Inflammatory macrophage (primary cell): ENCODE data around the gene OR13J1.
"Not testable (repeated sequence)": the region's sequence is repeated elsewhere in the genome, so short reads cannot be mapped to it uniquely, and the experiment has no call there.

Experiments
- DNase-seq, 2 donors: peaks; one replicate each; pipeline ENCODE4 v3.0.0-alpha.2; 2020 to 2022
- total RNA-seq, 18 experiments: gene quantifications; one replicate each; lab custom pipeline; 2026; ENCODE audit warnings: mixed read lengths in 6 of 18, inconsistent platforms in 2 of 18; lab: John Stamatoyannopoulos, UW

Gene OR13J1, protein sequence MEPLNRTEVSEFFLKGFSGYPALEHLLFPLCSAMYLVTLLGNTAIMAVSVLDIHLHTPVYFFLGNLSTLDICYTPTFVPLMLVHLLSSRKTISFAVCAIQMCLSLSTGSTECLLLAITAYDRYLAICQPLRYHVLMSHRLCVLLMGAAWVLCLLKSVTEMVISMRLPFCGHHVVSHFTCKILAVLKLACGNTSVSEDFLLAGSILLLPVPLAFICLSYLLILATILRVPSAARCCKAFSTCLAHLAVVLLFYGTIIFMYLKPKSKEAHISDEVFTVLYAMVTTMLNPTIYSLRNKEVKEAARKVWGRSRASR
- total RNA-seq = 0 to 0.11 (median 0) reads per million in 18 experiments

DNA sequence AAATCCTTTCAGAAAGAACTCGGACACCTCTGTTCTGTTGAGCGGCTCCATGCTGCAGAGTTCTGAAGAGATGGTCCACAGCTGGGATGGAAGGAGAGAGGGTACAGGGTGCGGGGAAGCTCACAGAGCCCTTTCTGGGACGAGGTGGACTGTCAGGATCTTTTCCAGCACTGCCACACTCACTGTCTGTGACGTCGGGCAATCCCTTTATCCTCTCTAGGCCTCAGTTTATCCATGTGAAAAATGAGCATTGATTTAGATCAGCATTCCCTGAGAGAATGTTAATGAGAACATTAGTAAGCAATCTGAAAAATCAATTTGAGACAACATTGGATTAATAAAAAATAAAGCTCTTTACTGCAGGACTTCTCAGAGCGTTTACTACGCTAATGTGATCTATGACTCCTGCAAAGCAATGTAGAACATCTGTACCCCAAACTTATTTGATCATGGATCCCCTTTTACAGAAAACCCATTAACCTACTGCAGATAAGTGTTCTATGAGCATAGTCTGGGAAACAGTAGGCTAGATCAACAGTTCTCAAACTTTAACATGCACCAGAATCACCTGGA is at the start of gene OR13J1:
Gene OR13J1, minus strand, starts transcription at position 51 of the 573 bp plus-strand sequence. Its CDS starts 0 bp downstream, at position 51.
- no peak for DNase-seq

DNA sequence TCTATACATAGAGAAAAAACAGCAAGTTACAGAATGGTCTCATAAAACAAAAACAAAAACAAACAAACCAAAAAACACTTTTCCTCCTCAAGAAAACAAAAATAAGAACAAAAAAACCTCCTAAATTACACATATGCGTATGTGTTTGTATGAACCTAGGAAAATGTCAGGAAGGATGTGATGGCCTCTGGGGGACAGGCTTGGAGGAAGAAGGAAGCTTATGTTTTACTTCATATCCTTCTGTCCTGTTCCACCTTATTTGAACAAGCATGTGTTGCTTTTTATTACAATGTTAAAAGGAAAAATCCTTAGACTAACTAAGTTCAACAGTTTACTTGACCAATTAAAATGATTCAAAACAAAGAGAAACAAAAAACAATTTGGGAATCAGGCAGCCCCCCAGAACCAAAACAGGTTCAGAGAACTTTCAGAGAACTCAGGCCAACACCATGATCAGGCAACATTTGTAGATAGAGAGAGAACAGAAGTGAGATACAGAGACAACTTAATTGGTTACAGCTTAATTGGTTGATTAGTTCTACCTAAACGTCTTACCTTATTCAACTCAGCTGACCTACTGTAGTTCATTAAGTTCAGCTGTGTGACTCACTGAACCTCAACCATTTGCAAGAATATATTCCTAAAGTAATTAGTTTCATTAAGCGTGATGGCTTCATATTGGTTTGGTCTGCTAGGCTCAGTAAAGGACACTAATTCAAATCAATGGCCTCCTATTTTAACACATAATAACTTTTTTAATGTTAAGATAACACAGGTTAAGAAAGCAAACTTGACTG is 49.2 kb upstream of the OR13J1 start:
- no peak for DNase-seq

DNA sequence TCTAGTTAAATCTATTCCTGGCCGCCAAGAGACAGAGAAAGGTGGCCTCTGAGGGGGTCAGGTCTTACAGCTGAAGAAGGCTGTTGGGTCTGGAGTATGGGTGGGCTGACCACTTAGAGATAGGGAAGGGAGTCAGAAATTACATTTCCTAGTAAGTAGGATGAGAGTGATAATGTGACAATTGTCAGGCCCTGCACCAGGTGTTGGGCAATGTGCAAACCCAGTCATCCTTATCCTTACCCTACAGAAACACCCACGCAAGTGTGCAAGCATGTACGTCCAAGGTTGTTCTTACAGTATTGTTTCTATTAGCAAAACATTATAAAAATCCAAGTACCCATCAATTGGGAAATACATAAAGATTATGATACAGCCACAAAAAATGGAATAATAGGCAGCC is 48.6 kb upstream of the OR13J1 start:
- DNase-seq = no peak

DNA sequence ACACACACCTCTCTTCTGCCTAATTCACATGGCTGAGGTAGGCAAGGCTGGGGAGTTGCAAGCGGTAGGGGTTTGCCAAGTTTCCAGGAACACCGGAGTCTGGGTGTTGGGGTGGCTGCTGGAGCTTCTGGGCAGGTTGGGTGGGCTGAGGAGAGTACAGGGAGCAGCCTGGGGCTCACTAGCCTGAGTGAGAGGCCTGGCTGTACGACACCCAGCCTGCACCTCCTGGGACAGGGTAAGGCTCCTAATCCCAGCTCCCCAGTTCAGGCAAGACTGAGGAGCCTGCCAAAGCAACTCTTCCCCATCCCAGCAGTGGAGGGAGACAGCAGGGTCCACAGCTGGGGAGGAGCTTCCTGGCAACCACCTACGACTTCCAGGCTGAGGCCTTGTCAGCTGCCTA is 47.1 kb upstream of the OR13J1 start:
- no peak for DNase-seq

DNA sequence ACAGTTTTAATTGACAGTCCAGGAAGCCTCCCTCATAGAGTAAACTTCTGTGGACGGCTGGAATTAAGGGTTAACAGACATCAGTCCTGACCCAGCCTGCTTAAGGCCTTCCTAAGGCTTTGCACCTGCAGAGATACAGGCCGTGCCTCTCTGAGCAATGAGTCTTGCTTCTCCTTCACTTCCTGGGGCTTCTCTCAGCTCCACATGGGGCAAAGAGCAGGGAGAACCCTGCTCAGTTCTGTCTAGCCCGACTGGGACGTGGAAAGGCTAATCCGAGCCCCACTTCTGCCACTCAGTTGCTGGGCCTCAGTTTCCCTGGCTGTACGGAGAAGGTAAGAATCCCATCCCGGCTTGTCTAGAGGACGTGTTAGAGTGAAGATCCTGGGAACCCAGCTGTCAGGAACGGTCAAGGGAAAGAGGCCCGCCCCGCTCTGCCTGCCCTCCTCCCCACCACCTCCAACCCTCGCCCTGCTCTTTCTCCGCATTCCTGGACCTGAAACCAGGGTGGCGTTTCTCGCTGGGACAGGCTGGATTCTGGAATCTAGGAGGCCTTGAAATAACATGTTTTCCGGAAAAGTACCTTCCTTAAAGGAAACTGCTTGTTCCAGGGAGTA is 45.6 kb upstream of the OR13J1 start:
- no peak for DNase-seq

DNA sequence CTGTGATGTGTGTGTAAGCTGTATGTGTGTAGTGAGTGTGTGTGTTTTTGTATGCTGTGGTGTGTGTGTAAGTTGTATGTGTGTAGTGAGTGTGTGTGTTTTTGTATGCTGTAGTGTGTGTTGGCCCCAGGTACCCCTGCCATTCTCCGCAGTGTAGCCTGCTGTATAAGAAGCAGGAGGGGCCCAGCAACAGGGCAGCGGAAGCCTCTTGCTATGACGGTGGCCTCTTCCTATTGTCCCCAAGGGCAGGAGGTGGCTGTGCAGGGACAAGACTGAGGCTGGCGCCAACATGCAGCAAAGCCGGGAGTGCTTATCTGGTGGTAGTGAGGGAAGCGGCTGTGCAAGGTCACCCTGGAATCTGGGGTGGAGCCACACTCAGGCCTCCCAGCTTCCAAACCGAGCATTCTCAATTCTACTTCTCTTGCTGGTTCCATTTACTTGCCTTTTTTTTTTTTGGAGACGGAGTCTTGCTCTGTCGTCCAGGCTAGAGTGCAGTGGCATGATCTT is 44.2 kb upstream of the OR13J1 start:
- peak in 1 of 2 donors; percentile 9 for DNase-seq

DNA sequence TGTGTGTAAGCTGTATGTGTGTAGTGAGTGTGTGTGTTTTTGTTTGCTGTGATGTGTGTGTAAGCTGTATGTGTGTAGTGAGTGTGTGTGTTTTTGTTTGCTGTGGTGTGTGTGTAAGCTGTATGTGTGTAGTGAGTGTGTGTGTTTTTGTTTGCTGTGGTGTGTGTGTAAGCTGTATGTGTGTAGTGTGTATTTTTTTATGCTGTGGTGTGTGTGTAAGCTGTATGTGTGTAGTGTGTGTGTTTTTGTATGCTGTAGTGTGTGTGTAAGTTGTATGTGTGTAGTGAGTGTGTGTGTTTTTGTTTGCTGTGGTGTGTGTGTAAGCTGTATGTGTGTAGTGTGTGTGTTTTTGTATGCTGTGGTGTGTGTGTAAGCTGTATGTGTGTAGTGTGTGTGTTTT is 43.2 kb upstream of the OR13J1 start:
- DNase-seq = not testable (repeated sequence)

DNA sequence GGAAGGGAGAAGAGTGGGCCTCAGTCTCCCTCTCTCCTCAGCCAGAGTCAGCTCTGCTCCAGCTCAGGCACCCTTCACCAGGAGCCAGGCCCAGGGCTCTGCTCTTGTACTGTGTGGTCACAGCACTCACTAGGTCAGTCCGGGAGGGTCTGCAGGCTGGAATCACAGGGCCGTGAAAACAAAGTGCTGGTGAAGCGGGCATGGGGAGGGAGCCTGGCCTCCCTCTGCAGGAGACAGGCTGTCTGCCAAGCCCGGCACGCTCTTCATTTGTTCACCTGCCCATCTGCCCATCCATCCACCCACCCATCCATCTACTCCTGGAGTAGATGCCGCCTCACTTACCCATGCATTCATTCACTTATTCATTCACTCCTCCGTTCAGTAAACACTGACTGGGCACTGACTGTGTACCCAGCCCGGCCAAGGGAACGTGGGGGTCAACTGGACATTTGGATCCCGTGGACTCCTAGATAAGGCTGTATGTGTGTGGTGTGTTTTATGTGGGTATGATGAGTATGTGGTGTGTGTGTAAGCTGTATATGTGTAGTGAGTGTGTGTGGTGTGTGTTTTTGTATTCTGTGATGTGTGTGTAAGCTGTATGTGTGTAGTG is 42.7 kb upstream of the OR13J1 start:
- DNase-seq = no peak

DNA sequence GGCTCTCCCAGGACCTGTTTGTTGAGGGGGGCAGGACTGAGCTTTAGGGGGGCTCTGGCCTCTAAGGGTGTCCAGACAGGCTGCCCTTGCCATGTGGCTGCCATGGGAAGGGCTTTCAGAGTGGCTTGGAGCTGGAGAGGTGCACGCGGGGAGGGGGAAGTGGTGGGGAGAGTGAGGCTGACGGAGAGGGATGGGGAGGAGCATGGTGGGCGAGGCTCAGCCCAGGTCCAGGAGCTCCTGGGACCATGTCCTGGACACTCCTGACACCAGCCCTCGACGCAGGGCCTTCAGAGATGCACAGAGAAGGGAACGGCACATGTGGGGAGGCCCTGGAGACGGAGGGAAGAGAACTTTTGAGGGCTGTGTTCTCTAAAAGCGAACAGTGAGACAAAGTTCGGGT is 41.5 kb upstream of the OR13J1 start:
- no peak for DNase-seq

DNA sequence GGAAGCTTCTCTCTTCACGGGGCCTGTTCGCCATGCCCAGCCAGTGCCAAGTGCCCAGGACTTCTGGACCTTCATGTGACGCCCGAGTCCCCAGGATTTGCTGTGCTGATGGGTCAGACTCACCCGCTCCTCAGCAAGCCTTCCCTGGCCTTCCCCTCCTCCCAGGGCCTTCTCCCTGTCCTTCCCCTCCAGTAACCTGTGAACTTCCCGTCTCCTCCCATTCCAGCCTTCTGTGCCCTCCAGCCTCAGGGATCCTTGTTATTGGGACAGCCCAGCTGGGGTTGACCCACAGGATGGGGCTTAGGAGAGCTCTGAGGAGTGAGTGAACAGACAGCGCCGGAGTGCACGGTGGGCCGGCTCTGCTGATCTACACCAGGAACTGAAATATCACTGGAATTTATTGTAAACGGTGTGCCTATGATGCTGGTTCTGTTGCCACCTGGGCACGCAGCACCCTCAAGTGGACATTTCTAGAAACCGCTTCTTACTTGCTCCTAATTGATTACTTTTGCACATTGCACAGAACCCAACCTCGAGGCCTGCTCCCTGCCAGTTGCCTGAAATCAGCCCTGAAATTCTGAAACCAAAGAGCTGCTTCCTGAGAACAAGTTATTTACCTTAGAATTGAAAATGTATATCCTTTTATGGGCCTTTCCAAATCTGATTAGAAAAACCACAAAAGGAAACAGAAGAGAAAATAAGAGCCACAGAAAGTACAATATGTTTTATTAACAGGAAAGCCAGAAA is 40.6 kb upstream of the OR13J1 start:
- DNase-seq = peak; percentile 33 to 39

DNA sequence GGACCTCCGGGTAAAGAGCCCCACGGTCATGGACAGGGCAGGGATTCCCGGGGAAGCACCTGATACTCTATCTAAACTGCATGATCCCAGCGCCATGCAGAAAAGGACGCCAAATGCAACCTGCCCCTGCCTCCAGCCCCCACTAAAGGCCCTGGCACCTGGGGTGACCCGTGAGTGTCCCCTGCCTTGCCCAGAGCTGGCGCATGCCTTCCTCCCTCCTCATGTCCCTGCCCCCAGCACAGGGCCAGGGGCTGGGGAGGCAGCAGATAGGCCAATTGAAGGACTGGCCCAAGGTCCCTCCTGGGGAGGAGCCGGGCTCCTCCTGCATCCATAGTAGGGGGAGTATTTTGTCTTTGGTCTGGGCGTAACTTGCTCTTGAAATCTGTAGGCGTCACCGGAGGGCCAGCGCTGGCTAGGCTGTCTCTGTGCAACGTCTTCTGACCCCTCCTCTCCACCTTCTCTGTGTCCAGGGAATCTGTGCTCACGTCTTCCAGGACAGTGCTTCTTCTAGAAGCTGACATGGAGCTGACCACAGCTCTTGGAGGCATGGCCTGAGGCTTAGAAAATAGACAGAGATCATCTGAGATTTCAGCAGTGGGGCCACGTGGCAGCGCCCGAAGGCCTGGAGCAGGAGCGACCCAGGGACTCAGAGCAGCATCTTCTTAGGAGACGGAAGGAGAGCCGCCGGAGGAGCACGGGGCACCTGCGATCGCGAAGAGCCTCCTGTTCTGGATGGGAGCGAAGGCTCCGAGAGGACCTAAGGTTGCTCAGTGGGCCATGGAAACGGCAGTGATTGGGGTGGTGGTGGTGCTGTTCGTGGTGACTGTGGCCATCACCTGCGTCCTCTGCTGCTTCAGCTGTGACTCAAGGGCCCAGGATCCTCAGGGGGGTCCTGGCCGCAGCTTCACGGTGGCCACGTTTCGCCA is 39.7 kb upstream of the OR13J1 start:
- no peak for DNase-seq

DNA sequence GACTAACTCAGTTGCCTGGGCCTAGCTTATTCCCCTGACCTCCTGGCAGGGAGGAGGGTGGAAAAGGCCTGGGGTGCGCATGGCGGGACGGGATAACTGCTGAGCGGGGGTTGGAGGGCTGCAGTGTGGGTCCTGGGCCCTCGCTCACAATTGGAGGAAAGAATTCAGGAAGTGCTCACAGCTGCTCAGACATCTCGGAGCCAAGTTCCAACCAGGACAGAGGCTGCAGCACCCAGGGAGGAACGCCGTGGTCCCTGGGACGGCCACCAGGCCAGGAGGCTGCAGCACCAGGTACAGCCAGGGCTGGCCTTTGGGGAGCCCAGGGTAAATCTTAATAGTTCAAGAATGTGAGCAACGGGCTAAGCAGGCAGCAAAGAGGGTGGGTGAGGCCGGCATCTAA is 39.1 kb upstream of the OR13J1 start, which contains the start of gene SPAAR:
Gene SPAAR, plus strand, starts transcription at position 217 of the 400 bp plus-strand sequence. CDS start 974 bp downstream, outside the sequence.
- DNase-seq = no peak

DNA sequence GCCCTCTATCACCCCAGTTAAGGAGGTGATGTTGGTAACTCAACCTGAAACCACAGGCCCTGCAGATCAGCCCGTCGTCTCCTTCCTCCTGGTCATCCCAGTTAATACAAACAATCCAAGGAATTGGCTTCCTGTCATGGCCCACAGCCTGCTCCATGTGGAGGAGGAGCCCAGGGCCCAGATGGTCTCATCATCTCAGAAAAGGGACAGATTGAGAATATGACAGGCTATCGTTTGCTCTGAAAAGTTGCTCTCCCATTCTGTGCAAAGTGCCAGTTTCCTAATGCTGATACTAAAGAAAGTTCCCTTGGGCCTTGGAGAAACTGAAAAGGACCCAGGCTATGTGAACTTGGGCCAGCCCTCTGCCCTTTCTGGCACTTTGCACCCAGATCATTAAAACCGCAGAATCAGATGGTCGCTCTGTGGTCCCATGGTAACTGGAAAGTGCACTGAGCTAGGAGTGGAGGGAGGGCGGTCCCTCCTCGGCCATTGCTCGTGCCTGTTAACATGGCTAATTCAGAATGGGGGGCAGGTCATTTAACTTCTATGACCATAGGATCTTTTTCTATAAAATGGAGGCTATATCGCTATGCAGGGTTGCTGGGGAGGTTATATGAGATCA is 38.4 kb upstream of the OR13J1 start:
- DNase-seq = no peak

DNA sequence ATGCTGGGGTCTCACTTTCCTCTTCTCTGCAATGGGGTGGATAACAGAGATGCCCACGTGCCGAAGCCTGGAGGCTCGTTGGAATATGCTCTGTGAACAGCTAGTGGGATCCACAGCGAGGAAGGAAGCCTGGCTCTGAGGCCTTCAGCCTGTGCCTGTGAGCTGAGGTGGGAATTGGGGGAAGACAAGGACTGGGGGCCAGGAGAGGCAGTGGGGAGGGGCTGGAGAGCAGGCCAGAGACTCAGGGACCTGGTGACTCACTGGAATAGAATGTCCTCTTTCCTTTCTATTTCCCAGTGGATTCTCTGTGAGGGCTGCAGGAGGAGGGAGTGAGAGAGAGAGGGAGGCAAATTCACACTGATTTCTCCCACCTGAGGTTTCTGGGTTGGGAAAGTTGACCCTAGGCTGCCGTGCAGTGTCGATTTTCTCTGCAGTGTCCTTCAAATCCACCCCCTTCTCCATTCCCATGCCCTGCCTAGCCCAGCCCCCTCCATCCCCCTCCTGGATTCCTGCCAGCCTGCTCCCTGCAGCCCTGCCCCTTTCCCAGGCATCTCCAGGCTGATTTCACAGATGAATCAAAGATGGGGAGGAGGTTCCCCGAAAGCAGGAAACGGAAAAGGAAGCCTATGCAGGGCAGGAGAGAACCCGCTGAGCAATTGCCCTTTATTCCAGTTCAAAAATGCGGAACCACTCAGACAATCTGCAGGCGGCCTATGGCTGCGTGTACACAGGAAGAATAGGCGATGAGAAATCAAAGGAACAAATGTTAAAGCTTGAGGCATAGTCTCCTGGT is 37.7 kb upstream of the OR13J1 start:
- DNase-seq = peak; percentile 40 to 55

DNA sequence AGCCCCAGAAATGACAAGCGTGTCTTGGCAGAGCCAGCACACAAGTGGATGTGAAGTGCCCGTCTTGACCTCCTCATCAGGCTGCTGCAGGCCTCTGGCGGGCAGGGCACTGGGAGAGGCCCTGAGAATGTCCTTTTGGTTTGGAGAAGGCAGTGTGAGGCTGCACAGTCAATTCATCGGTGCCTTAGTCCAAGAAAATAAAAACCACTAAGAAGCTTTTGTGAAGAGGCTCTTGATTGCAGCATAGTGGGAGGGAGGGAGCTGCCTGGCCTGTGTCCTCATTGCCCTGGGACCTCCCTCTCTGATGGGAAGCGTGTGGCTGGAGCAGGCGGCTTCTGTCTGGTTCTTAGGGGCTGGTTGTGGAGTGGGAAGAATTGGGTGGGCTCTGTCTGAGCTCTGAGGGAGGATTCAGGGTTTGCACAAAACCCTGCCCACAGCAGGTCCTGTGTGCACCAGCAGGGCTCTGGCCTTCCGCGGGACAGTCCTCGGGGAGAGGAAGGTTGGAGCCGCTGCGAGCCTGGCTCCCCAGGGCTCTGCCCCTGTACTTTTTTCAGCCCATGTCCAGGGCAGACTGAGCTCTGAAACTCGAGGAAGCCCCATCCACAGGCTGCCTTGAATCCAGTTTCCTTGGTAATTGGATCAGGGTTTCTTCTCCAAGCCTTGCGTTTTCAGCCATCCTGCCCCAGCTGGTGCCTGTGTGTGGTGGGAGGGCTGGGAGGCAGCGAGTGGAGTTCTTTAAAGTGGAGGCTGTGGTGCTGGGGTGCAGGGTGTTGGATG is 36.9 kb upstream of the OR13J1 start:
- no peak for DNase-seq

DNA sequence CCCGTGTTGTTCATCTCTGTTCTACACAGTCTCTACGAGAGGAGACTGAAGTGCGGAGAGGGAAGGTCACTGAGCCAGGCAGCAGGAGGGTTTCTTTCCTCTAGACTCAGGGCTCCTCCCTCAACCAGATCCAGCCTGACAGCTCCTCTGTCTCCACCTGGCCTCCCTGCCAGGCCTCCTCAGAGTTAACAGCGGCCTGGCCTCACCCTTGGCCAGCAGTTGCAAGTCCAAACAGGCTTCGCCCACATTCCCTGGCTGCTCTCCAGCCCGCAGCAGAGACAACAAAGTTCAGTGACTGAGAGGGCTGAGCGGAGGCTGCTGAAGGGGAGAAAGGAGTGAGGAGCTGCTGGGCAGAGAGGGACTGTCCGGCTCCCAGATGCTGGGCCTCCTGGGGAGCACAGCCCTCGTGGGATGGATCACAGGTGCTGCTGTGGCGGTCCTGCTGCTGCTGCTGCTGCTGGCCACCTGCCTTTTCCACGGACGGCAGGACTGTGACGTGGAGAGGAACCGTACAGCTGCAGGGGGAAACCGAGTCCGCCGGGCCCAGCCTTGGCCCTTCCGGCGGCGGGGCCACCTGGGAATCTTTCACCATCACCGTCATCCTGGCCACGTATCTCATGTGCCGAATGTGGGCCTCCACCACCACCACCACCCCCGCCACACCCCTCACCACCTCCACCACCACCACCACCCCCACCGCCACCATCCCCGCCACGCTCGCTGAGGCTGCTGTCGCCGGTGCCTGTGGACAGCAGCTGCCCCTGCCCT is 35.9 kb upstream of the OR13J1 start, which contains the start of gene HRCT1:
Gene HRCT1, plus strand, starts transcription at position 291 of the 768 bp plus-strand sequence. Its CDS starts 86 bp downstream, at position 377.
- no peak for DNase-seq

DNA sequence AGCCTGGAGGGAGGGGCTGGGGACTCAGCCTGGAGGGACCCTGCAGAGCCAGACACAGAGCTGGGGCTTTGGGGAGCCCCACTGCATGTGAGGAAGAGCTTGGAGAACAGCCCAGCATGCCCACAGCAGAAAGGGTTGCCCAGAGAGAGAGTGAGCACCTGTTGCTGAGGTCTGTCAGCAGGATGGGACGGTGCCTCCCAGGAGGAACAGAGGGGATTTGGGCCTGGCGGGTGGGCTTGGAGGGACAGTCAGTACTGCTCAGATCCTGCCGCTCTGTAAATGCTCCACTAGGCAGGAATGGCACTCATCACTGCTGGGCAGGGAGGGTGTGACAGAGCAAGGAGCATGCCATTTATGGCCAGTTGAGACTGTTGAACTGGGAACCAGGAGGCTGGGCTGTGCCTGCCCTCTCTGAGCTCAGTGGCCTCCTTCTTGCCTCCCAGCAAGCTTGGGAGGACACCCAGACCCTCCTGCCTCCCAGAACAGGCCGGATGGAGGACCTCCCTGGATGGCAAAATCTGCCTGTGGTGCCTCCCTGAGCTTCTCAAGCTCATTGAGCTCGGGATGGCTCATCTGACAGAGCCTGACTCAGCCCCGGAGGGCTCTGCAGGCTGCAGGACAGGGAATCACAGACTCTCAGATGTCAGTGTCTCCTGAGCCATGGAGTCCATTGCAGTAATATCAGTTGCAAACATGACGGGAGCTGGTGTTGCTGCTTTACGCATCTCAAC is 35.0 kb upstream of the OR13J1 start:
- no peak for DNase-seq
